ENCODE data around the gene UBAP1.

DNA sequence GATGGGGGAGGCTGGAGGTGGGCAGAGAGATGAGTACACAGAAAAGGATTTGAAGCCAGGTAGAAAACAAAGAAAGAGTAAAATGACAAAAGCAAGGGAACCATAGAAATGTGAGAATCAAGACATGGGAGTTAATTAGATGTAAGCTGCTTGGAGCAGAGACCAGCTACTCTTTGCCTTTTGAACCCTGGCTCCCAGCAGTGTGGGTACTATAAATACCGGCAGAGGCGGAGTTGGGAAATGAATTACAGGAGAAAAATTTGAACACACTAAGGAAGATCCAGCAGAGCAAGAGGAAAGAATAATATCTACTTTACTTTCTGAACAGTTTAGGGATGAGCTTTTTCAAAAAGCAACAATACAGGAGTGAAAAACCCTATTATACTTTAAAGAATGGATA lies 113.7 kb downstream of the UBAP1 start:
- no peak for TF ChIP-seq POLR2A (IDR thresholded peaks at IDR 0.05)
- TF ChIP-seq, protein P1, sequence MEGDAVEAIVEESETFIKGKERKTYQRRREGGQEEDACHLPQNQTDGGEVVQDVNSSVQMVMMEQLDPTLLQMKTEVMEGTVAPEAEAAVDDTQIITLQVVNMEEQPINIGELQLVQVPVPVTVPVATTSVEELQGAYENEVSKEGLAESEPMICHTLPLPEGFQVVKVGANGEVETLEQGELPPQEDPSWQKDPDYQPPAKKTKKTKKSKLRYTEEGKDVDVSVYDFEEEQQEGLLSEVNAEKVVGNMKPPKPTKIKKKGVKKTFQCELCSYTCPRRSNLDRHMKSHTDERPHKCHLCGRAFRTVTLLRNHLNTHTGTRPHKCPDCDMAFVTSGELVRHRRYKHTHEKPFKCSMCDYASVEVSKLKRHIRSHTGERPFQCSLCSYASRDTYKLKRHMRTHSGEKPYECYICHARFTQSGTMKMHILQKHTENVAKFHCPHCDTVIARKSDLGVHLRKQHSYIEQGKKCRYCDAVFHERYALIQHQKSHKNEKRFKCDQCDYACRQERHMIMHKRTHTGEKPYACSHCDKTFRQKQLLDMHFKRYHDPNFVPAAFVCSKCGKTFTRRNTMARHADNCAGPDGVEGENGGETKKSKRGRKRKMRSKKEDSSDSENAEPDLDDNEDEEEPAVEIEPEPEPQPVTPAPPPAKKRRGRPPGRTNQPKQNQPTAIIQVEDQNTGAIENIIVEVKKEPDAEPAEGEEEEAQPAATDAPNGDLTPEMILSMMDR (IDR thresholded peaks at IDR 0.05) = no peak
- TF ChIP-seq POLR2AphosphoS5 (IDR thresholded peaks at IDR 0.05) = no peak
- no peak for TF ChIP-seq EP300 (IDR thresholded peaks at IDR 0.05; ENCODE audit: low read depth)
